ENCODE measurements around the gene MIOS.

Gene MIOS

DNA sequence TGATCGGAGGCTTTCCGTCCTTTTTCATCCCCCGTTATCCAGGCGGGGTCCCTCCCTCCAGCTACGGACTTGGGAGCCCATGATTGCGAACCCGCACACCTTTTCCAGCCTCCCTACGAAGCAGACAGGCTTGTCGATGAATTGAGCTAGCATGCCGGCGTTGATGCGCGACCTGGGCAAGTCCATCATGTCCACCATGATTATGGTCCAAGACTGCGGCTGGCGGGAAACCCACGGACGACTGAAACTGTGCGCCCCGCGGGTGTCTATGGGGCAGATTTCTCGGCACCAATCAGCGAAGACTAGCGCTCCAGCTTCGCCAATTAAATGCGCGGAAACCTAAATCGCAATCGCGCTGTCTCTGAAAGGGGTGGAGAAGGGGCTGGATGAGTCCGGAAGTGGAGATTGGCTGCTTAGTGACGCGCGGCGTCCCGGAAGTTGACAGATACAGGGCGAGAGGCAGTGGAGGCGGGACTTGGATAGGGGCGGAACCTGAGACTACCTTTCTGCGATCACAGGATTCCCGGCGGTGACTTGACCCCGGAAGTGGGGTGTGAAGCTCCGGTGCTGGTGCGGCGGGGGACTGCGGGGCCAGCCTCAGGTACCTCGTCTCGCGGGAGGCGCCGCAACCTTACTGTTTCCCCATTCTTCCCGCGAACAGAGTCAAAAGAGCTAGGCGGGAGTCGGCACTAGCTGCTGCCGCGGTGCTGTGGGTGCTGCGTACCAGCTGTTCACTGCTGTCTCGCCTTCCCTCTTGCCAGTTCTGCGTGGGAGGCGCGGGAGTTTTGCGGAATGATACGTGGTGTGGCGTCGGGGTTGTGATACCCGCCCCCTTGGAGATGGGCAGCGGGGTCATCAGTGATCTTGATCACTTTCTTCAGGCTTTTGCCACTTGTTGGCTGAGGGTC, 73.8 kb downstream of the MIOS start, which contains the start of gene UMAD1 (continued):
- TF ChIP-seq, protein P1, sequence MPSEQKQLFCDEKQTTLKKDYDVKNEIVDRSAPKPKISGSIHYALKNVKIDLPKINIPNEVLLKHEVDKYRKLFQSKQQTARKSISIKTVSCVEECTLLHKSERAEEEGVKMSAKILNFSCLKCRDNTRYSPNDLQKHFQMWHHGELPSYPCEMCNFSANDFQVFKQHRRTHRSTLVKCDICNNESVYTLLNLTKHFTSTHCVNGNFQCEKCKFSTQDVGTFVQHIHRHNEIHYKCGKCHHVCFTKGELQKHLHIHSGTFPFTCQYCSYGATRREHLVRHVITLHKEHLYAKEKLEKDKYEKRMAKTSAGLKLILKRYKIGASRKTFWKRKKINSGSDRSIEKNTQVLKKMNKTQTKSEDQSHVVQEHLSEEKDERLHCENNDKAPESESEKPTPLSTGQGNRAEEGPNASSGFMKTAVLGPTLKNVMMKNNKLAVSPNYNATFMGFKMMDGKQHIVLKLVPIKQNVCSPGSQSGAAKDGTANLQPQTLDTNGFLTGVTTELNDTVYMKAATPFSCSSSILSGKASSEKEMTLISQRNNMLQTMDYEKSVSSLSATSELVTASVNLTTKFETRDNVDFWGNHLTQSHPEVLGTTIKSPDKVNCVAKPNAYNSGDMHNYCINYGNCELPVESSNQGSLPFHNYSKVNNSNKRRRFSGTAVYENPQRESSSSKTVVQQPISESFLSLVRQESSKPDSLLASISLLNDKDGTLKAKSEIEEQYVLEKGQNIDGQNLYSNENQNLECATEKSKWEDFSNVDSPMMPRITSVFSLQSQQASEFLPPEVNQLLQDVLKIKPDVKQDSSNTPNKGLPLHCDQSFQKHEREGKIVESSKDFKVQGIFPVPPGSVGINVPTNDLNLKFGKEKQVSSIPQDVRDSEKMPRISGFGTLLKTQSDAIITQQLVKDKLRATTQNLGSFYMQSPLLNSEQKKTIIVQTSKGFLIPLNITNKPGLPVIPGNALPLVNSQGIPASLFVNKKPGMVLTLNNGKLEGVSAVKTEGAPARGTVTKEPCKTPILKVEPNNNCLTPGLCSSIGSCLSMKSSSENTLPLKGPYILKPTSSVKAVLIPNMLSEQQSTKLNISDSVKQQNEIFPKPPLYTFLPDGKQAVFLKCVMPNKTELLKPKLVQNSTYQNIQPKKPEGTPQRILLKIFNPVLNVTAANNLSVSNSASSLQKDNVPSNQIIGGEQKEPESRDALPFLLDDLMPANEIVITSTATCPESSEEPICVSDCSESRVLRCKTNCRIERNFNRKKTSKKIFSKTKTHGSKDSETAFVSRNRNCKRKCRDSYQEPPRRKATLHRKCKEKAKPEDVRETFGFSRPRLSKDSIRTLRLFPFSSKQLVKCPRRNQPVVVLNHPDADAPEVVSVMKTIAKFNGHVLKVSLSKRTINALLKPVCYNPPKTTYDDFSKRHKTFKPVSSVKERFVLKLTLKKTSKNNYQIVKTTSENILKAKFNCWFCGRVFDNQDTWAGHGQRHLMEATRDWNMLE (tag by site-specific recombination; conservative IDR thresholded peaks at IDR 0.05; ENCODE audit: low read depth) = peak; percentile 64
- TF ChIP-seq KLF16 (tag by site-specific recombination; IDR thresholded peaks at IDR 0.05) (peak; percentile 85), ZBTB17 (tag by site-specific recombination; IDR thresholded peaks at IDR 0.05) (peak; percentile 84), ZFHX2 (tag by site-specific recombination; conservative IDR thresholded peaks at IDR 0.05) (peak; percentile 92), HOXA7 (CRISPR knock-in tag; IDR thresholded peaks at IDR 0.05; ENCODE audit: borderline replicate concordance) (no peak), GLI4 (tag by site-specific recombination; IDR thresholded peaks at IDR 0.05) (no peak), ZNF2 (tag by site-specific recombination; IDR thresholded peaks at IDR 0.05) (peak; percentile 66; the same call in 1 of the 2 replicates), ZNF169 (tag by site-specific recombination; IDR thresholded peaks at IDR 0.05) (no peak), ZBTB48 (tag by site-specific recombination; IDR thresholded peaks at IDR 0.05) (peak; percentile 35; the same call in 1 of the 2 replicates), PRDM1 (tag by site-specific recombination; IDR thresholded peaks at IDR 0.05) (peak; percentile 96), ZNF341 (tag by site-specific recombination; IDR thresholded peaks at IDR 0.05; ENCODE audit: low read depth) (peak; percentile 91), ZSCAN16 (tag by site-specific recombination; IDR thresholded peaks at IDR 0.05) (no peak), ZNF521 (tag by site-specific recombination; IDR thresholded peaks at IDR 0.05) (no peak), ZBTB8A (tag by site-specific recombination; IDR thresholded peaks at IDR 0.05) (peak; percentile 24; the same call in 1 of the 2 replicates)
- TF ChIP-seq, protein P2, sequence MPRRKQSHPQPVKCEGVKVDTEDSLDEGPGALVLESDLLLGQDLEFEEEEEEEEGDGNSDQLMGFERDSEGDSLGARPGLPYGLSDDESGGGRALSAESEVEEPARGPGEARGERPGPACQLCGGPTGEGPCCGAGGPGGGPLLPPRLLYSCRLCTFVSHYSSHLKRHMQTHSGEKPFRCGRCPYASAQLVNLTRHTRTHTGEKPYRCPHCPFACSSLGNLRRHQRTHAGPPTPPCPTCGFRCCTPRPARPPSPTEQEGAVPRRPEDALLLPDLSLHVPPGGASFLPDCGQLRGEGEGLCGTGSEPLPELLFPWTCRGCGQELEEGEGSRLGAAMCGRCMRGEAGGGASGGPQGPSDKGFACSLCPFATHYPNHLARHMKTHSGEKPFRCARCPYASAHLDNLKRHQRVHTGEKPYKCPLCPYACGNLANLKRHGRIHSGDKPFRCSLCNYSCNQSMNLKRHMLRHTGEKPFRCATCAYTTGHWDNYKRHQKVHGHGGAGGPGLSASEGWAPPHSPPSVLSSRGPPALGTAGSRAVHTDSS (tag by site-specific recombination; IDR thresholded peaks at IDR 0.05) = no peak
- TF ChIP-seq, protein P3, sequence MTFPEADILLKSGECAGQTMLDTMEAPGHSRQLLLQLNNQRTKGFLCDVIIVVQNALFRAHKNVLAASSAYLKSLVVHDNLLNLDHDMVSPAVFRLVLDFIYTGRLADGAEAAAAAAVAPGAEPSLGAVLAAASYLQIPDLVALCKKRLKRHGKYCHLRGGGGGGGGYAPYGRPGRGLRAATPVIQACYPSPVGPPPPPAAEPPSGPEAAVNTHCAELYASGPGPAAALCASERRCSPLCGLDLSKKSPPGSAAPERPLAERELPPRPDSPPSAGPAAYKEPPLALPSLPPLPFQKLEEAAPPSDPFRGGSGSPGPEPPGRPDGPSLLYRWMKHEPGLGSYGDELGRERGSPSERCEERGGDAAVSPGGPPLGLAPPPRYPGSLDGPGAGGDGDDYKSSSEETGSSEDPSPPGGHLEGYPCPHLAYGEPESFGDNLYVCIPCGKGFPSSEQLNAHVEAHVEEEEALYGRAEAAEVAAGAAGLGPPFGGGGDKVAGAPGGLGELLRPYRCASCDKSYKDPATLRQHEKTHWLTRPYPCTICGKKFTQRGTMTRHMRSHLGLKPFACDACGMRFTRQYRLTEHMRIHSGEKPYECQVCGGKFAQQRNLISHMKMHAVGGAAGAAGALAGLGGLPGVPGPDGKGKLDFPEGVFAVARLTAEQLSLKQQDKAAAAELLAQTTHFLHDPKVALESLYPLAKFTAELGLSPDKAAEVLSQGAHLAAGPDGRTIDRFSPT (tag by site-specific recombination; IDR thresholded peaks at IDR 0.05) = peak; percentile 72; the same call in 1 of the 2 replicates
- TF ChIP-seq, protein P4, sequence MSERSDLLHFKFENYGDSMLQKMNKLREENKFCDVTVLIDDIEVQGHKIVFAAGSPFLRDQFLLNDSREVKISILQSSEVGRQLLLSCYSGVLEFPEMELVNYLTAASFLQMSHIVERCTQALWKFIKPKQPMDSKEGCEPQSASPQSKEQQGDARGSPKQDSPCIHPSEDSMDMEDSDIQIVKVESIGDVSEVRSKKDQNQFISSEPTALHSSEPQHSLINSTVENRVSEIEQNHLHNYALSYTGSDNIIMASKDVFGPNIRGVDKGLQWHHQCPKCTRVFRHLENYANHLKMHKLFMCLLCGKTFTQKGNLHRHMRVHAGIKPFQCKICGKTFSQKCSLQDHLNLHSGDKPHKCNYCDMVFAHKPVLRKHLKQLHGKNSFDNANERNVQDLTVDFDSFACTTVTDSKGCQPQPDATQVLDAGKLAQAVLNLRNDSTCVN (tag by site-specific recombination; optimal IDR thresholded peaks at IDR 0.05) = peak; percentile 44
- TF ChIP-seq, protein P5, sequence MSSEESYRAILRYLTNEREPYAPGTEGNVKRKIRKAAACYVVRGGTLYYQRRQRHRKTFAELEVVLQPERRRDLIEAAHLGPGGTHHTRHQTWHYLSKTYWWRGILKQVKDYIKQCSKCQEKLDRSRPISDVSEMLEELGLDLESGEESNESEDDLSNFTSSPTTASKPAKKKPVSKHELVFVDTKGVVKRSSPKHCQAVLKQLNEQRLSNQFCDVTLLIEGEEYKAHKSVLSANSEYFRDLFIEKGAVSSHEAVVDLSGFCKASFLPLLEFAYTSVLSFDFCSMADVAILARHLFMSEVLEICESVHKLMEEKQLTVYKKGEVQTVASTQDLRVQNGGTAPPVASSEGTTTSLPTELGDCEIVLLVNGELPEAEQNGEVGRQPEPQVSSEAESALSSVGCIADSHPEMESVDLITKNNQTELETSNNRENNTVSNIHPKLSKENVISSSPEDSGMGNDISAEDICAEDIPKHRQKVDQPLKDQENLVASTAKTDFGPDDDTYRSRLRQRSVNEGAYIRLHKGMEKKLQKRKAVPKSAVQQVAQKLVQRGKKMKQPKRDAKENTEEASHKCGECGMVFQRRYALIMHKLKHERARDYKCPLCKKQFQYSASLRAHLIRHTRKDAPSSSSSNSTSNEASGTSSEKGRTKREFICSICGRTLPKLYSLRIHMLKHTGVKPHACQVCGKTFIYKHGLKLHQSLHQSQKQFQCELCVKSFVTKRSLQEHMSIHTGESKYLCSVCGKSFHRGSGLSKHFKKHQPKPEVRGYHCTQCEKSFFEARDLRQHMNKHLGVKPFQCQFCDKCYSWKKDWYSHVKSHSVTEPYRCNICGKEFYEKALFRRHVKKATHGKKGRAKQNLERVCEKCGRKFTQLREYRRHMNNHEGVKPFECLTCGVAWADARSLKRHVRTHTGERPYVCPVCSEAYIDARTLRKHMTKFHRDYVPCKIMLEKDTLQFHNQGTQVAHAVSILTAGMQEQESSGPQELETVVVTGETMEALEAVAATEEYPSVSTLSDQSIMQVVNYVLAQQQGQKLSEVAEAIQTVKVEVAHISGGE (tag by site-specific recombination; conservative IDR thresholded peaks at IDR 0.05; ENCODE audit: low read depth) = peak; percentile 81
- TF ChIP-seq, protein P6, sequence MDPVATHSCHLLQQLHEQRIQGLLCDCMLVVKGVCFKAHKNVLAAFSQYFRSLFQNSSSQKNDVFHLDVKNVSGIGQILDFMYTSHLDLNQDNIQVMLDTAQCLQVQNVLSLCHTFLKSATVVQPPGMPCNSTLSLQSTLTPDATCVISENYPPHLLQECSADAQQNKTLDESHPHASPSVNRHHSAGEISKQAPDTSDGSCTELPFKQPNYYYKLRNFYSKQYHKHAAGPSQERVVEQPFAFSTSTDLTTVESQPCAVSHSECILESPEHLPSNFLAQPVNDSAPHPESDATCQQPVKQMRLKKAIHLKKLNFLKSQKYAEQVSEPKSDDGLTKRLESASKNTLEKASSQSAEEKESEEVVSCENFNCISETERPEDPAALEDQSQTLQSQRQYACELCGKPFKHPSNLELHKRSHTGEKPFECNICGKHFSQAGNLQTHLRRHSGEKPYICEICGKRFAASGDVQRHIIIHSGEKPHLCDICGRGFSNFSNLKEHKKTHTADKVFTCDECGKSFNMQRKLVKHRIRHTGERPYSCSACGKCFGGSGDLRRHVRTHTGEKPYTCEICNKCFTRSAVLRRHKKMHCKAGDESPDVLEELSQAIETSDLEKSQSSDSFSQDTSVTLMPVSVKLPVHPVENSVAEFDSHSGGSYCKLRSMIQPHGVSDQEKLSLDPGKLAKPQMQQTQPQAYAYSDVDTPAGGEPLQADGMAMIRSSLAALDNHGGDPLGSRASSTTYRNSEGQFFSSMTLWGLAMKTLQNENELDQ (tag by site-specific recombination; IDR thresholded peaks at IDR 0.05; ENCODE audit: low read depth) = no peak
- TF ChIP-seq, protein P7, sequence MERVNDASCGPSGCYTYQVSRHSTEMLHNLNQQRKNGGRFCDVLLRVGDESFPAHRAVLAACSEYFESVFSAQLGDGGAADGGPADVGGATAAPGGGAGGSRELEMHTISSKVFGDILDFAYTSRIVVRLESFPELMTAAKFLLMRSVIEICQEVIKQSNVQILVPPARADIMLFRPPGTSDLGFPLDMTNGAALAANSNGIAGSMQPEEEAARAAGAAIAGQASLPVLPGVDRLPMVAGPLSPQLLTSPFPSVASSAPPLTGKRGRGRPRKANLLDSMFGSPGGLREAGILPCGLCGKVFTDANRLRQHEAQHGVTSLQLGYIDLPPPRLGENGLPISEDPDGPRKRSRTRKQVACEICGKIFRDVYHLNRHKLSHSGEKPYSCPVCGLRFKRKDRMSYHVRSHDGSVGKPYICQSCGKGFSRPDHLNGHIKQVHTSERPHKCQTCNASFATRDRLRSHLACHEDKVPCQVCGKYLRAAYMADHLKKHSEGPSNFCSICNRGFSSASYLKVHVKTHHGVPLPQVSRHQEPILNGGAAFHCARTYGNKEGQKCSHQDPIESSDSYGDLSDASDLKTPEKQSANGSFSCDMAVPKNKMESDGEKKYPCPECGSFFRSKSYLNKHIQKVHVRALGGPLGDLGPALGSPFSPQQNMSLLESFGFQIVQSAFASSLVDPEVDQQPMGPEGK (tag by site-specific recombination; IDR thresholded peaks at IDR 0.05) = peak; percentile 78
